Cardiac muscle cell (in vitro differentiated cells and primary cell): ENCODE results near the gene MANBA. TPM values are rescaled to one million over a fixed set of nuclear protein-coding genes. Genes with fewer than 3 reads are reported as not detected.
"Not testable (repeated sequence)": the region's sequence is repeated elsewhere in the genome, so short reads cannot be mapped to it uniquely, and the experiment has no call there.

Experiments
- DNase-seq, 2 donors: peaks; one replicate each; pipeline versions ENCODE4 v3.0.0 to v3.0.0-alpha.2; 2010 to 2017; ENCODE audit warnings: low read depth in 1 of 2, low spot score in 1 of 2
- H3K27ac ChIP-seq: fragments of 200-600 bp; sonication (generic); 2 replicates; pipeline ENCODE4 v1.5.1; 2016
- H3K27me3 ChIP-seq: fragments of 200-600 bp; sonication (generic); 2 replicates; pipeline ENCODE4 v1.6.0; 2016; ENCODE audit warnings: control low read depth
- H3K36me3 ChIP-seq: fragments of 200-600 bp; sonication (generic); 2 replicates; pipeline ENCODE4 v1.5.1; 2016; ENCODE audit warnings: control low read depth
- H3K4me1 ChIP-seq: fragments of 200-600 bp; sonication (generic); 2 replicates; pipeline ENCODE4 v1.8.1; 2017; ENCODE audit warnings: low read depth, mild to moderate bottlenecking, mixed run types
- H3K4me3 ChIP-seq: fragments of 200-600 bp; sonication (generic); 2 replicates; pipeline ENCODE4 v1.5.1; 2016; ENCODE audit warnings: mild to moderate bottlenecking
- H3K9me3 ChIP-seq: fragments of 200-600 bp; sonication (generic); 2 replicates; pipeline ENCODE4 v1.5.1; 2017; ENCODE audit warnings: low read depth, mild to moderate bottlenecking, control low read depth
- CTCF ChIP-seq: IDR thresholded peaks from 2 replicates; pipeline ENCODE4 v1.5.1; 2012; ENCODE audit warnings: low read depth, mild to moderate bottlenecking, low read length
- polyA plus RNA-seq: library from polyadenylated mRNA; unstranded; fragments of >200 nt; fragmentation: Nextera tagmentation; extraction: Ambion mirVana; gene quantifications from 2 replicates; pipeline ENCODE4 v1.2.1, GENCODE V29; 2016
- total RNA-seq: library from RNA; depleted of rRNA; stranded (reverse); fragments of >200 nt; gene quantifications from 2 replicates; pipeline ENCODE4 v1.2.3, GENCODE V29; 2016

The MANBA gene
- total and polyA plus RNA-seq, 2 experiments from 2014 or later, result 49.5 to 82.3 TPM

DNA sequence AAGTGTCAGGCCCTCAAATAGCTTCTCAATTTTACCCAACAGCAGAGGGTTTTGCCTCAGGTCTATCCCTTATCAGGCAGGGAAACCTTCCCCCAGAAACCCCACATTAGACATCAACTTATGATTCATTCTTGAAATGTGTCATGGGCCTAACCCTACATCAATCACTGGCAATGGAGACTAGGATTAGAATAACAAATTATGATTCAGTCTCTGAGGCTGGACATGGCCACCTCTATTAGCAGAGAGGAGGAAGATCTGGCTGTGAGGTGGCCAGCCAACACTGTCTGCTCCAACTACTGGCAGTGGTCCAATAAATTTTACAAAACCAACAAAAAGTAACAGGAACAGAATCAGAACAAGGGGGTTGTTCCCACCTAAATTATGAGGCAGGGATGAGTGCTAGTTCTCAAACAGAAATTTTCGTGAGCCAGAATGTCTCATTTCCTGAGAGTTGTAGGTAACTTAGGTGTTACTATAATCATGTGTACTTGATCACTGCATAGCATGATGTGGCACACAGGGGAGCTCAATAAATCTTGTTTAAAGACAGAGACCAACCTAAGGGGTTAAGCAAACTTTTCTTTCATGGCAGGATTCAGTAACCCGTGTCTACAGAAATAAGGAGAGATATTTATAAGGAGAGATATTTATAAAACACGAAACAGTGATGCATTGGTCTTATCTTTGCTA, 132.8 kb downstream of the MANBA start:
- peaks cover 4% of the 10 kb centered on the region for H3K4me1 ChIP-seq
- H3K36me3 ChIP-seq, result peaks cover under 1% of the 10 kb centered on the region
- no peak for TF ChIP-seq CTCF
- H3K4me3 ChIP-seq, result no peak overlapping the region
- H3K27me3 ChIP-seq, result no peaks in the 10 kb centered on the region
- no peak overlapping the region for H3K27ac ChIP-seq
- DNase-seq, result peak in 1 of 2 donors; percentile 58
- H3K9me3 ChIP-seq, result no peaks in the 10 kb centered on the region

- H3K9me3 ChIP-seq, result no peaks in the 10 kb centered on the region
- DNase-seq, result peak; percentile 50 to 77
- H3K27me3 ChIP-seq, result no peaks in the 10 kb centered on the region
- H3K4me1 ChIP-seq, result peaks cover 10% of the 10 kb centered on the region
- H3K27ac ChIP-seq, result no peak overlapping the region
- no peaks in the 10 kb centered on the region for H3K36me3 ChIP-seq
- TF ChIP-seq CTCF, result peak; percentile 43
- no peak overlapping the region for H3K4me3 ChIP-seq
Measured at GRCh38 chr4:102625232-102625930, 135.4 kb downstream of the MANBA start.

DNA sequence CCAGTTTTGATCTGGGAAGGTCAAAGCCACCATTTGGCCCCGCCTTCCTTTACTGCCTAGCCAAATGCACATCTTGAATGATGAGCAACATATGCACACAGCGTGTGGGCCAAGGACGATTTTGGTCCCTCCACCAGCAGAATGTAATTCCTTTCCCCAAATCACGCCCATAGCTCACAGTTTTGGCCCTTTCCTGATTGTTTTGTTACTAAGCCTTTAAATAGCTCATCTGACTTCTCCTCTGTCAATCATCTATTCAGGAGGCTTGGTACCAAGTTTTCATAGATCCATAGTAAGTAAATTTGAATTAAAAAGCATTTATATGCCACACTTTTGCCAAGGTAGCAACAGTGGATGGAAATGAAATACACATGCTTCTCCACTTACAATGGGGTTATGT, 136.3 kb downstream of the MANBA start:
- no peak for DNase-seq
- Histone ChIP-seq H3K4me3 (no peak overlapping the region), H3K9me3 (no peaks in the 10 kb centered on the region), H3K27ac (no peak overlapping the region), H3K4me1 (peaks cover 12% of the 10 kb centered on the region), H3K36me3 (no peaks in the 10 kb centered on the region), H3K27me3 (no peaks in the 10 kb centered on the region)
- TF ChIP-seq CTCF, result no peak

DNA sequence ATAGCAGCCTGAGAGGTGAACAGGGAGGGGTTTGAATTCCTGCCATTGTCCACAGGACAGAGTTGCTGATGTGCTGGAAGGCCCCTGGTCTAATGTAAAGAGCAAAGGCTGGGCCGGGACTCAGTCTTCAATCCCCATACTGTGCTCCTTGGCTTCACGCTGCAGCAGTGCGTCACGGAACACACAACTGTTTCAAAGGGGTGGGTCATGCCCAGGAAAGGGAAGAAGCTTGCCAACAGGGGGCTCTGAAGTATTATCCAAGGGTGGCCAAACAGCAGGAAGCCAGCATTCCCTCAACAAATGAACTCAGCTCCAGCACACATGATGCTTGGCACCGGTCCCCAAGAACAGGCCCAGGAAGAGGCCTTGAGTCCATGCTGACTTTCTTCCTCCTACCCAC, 137.1 kb downstream of the MANBA start:
- Histone ChIP-seq H3K27me3 (no peaks in the 10 kb centered on the region), H3K4me1 (peaks cover 12% of the 10 kb centered on the region), H3K27ac (no peak overlapping the region), H3K9me3 (no peaks in the 10 kb centered on the region), H3K36me3 (no peaks in the 10 kb centered on the region), H3K4me3 (no peak overlapping the region)
- peak; percentile 33 for TF ChIP-seq CTCF
- peak; percentile 51 to 77 for DNase-seq

- DNase-seq, result peak; percentile 66 to 79
- Histone ChIP-seq H3K4me3 (no peak overlapping the region), H3K4me1 (peaks cover 12% of the 10 kb centered on the region), H3K27ac (peak overlapping the region; percentile 81), H3K27me3 (no peaks in the 10 kb centered on the region), H3K36me3 (no peaks in the 10 kb centered on the region), H3K9me3 (no peaks in the 10 kb centered on the region)
- TF ChIP-seq CTCF, result peak; percentile 48
Measured at GRCh38 chr4:102620697-102621497, 139.9 kb downstream of the MANBA start.

DNA sequence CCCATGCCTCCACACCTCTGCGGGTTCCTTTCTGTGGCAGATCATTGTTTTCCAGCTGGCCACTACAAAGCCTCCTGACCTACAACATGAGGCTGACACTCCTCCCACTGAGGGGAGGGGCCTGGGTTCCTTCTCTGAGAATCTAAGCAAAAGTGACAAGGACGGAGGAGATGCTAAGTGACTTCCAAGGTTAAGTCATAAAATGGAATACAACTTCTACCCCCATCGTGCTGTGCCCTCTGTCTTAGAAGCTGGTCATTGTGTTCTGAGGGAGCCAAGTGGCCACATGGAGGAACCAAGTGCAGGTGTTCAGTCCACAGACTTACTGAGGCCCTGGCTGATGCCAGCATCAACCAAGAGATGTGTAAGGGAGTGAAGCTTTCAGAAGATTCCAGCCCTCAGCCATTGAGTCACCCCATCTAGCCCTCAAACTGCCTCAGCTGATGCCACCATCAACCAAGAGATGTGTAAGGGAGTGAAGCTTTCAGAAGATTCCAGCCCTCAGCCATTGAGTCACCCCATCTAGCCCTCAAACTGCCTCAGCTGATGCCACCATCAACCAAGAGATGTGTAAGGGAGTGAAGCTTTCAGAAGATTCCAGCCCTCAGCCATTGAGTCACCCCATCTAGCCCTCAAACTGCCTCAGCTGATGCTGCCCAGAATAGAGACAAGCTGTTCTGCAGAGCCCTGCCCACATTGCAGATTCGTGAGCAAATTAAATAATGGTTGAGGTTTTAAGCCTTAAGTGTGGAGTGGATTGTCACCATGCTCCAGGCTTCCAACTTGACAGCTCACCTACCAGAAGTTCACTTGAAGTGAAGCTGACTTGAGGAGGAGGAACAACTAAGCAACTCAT, 140.8 kb downstream of the MANBA start:
- H3K4me1 ChIP-seq, result peaks cover 12% of the 10 kb centered on the region
- not testable (repeated sequence) for H3K27me3 ChIP-seq, DNase-seq, H3K36me3 ChIP-seq, H3K4me3 ChIP-seq, H3K9me3 ChIP-seq
- peak overlapping the region; percentile 81 for H3K27ac ChIP-seq

DNA sequence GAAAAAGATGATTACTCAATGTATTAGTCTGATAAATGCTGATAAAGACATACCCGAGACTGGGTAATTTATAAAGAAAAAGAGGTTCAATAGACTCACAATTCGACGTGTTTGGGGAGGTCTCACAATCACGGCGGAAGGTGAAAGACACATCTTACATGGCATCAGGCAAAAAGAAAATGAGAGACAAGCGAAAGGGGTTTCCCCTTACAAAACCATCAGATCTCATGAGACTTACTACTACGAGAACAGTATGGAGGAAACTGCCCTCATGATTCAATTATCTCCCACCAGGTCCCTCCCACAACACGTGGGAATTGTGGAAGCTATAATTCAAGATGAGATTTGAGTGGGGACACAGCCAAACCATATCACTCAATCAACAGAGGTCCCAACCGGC, 141.7 kb downstream of the MANBA start:
- not testable (repeated sequence) for H3K27me3 ChIP-seq, H3K27ac ChIP-seq, H3K4me3 ChIP-seq, DNase-seq, H3K9me3 ChIP-seq, H3K36me3 ChIP-seq
- peaks cover 12% of the 10 kb centered on the region for H3K4me1 ChIP-seq
